Measurements from ENCODE around the gene CEP126.

Gene CEP126

DNA sequence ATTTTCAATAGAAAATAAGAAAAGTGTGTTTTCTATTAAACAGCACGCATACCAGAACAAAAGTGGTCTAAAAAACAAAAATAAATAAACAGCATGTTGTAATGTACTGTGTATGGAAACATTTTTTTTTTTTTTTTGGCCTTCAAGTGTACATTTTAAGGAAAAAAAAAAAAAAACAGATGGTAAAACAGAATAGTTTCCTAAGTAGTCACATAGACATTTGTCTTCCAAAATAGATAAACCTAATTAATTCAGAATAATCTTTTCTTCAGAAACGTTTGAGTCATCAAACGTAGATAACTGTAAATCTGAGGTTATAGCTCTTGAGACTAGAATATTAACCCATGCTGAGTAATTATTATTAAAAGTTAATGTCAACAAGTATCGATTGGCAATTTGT is 132.0 kb downstream of the CEP126 start:
- no peak overlapping the region for H3K9ac ChIP-seq (ENCODE audit: low read length)
- peak overlapping the region; percentile 76 for H3K4me3 ChIP-seq (ENCODE audit: low read length)
- H3K4me1 ChIP-seq (ENCODE audit: control insufficient read depth, insufficient read depth, low read length) = no peaks in the 10 kb centered on the region
- H3K27ac ChIP-seq (ENCODE audit: low read depth, low read length) = no peak overlapping the region
- H3K36me3 ChIP-seq (ENCODE audit: control insufficient read depth, insufficient read depth, low read length) = no peaks in the 10 kb centered on the region
- H3K27me3 ChIP-seq (ENCODE audit: control insufficient read depth, insufficient read depth, low read length) = no peaks in the 10 kb centered on the region

- Histone ChIP-seq H3K4me1 (ENCODE audit: control insufficient read depth, insufficient read depth, low read length) (no peaks in the 10 kb centered on the region), H3K4me3 (ENCODE audit: low read length) (peak within 1 kb of the TSS; percentile 76), H3K9ac (ENCODE audit: low read length) (no peak within 1 kb of the TSS), H3K36me3 (ENCODE audit: control insufficient read depth, insufficient read depth, low read length) (no peaks in the 10 kb centered on the region), H3K27me3 (ENCODE audit: control insufficient read depth, insufficient read depth, low read length) (no peaks in the 10 kb centered on the region), H3K27ac (ENCODE audit: low read depth, low read length) (peak within 1 kb of the TSS; percentile 56)
Measured at GRCh38 chr11:102047305-102047924, 132.6 kb downstream of the CEP126 start, which contains the start of gene CFAP300. Gene CFAP300, plus strand, starts transcription at chr11:102047437. Its CDS starts 34 bp downstream, at chr11:102047471.
